Fibroblast of the aortic adventitia (primary cell): ENCODE results near the gene TMEM234. TPM values are rescaled to one million over a fixed set of nuclear protein-coding genes. Genes with fewer than 3 reads are reported as not detected.

Experiments used
- DNase-seq: peaks from one replicate; pipeline ENCODE4 v3.0.0-alpha.2; 2010; ENCODE audit warnings: low read depth
- H3K4me3 ChIP-seq: 2 replicates; pipeline ENCODE4 v1.5.1; 2011; ENCODE audit warnings: low read depth, mild to moderate bottlenecking, control low read depth, low read length, moderate library complexity
- CTCF ChIP-seq: IDR thresholded peaks from 2 replicates; pipeline ENCODE4 v1.5.1; 2011; ENCODE audit warnings: mild to moderate bottlenecking, low read length, control low read depth, inconsistent platforms; ENCODE audit not compliant: insufficient read depth
- total RNA-seq: library from RNA; depleted of rRNA; stranded (reverse); fragments of >200 nt; gene quantifications from 2 replicates; pipeline ENCODE4 v1.2.3, GENCODE V29; 2012; ENCODE audit warnings: low replicate concordance

Gene TMEM234
- total RNA-seq, 1 donor, result 18.3 TPM

- no peak for TF ChIP-seq CTCF
- DNase-seq, result no peak
- H3K4me3 ChIP-seq, result no peak overlapping the region
Observed at GRCh38 chr1:32239337-32239736, 17.2 kb upstream of the TMEM234 start.

- TF ChIP-seq CTCF, result no peak
- DNase-seq, result no peak
- no peak overlapping the region for H3K4me3 ChIP-seq
Observed at GRCh38 chr1:32234792-32235191, 12.6 kb upstream of the TMEM234 start.

- no peak for TF ChIP-seq CTCF
- no peak for DNase-seq
- no peak overlapping the region for H3K4me3 ChIP-seq
Observed at GRCh38 chr1:32232558-32233304, 10.6 kb upstream of the TMEM234 start.

GRCh38 chr1:32231843-32232432 is 9.8 kb upstream of the TMEM234 start:
- DNase-seq, result no peak
- no peak overlapping the region for H3K4me3 ChIP-seq
- TF ChIP-seq CTCF, result no peak

GRCh38 chr1:32228771-32229170 is 6.6 kb upstream of the TMEM234 start:
- DNase-seq, result no peak
- no peak for TF ChIP-seq CTCF
- H3K4me3 ChIP-seq, result no peak overlapping the region

- no peak for DNase-seq
- no peak for TF ChIP-seq CTCF
- no peak overlapping the region for H3K4me3 ChIP-seq
Observed at GRCh38 chr1:32224285-32224684, 2.1 kb upstream of the TMEM234 start.
